Stimulated activated CD4-positive, alpha-beta T cell treated with anti-CD3 and anti-CD28 coated beads, Interleukin-2, amount 100 ng/mL, for 24 hours (primary cell): ENCODE results near the gene ST3GAL5.
A peak's percentile ranks its signal among the peaks of the same experiment; 100 is the strongest.

ENCODE experiments used
- DNase-seq, 2 donors: peaks; one replicate each; pipeline ENCODE4 v3.0.0-alpha.2; 2020

Gene ST3GAL5

GRCh38 chr2:85827879-85828569 is 60.8 kb downstream of the ST3GAL5 start:
- no peak for DNase-seq

GRCh38 chr2:85826990-85827878 is 61.6 kb downstream of the ST3GAL5 start:
- peak; percentile 86 for DNase-seq

GRCh38 chr2:85823951-85824350 is 64.8 kb downstream of the ST3GAL5 start:
- DNase-seq, result no peak

GRCh38 chr2:85822766-85823165 is 66.0 kb downstream of the ST3GAL5 start:
- DNase-seq, result no peak

GRCh38 chr2:85819811-85820510 is 68.8 kb downstream of the ST3GAL5 start:
- no peak for DNase-seq

- no peak for DNase-seq
These were observed 73.8 kb downstream of the ST3GAL5 start for GRCh38 chr2:85814802-85815550.

- peak; percentile 85 to 90 for DNase-seq
These were observed 74.6 kb downstream of the ST3GAL5 start for GRCh38 chr2:85813982-85814801.

- no peak for DNase-seq
These were observed 75.4 kb downstream of the ST3GAL5 start for GRCh38 chr2:85813211-85813981.

GRCh38 chr2:85812094-85812735 is 76.6 kb downstream of the ST3GAL5 start:
- DNase-seq, result no peak

- DNase-seq, result no peak
These were observed 77.4 kb downstream of the ST3GAL5 start for GRCh38 chr2:85811180-85812093.

GRCh38 chr2:85810371-85811179 is 78.2 kb downstream of the ST3GAL5 start:
- DNase-seq, result no peak

- DNase-seq, result no peak
These were observed 81.0 kb downstream of the ST3GAL5 start for GRCh38 chr2:85807756-85808155.

- DNase-seq, result no peak
These were observed 82.3 kb downstream of the ST3GAL5 start for GRCh38 chr2:85806358-85807118.

GRCh38 chr2:85804583-85804982 is 84.2 kb downstream of the ST3GAL5 start:
- DNase-seq, result peak in 1 of 2 donors; percentile 31

GRCh38 chr2:85803704-85804425 is 84.9 kb downstream of the ST3GAL5 start:
- no peak for DNase-seq

GRCh38 chr2:85802354-85803103 is 86.3 kb downstream of the ST3GAL5 start:
- no peak for DNase-seq
